HG03457 (cell line): ENCODE data around the gene LTA.

ENCODE experiments used
- ATAC-seq: cut with Tn5 transposase; IDR thresholded peaks from one replicate; pipeline ENCODE4 v1.9.1; 2021; ENCODE audit warnings: moderate number of reproducible peaks; ENCODE audit not compliant: unreplicated experiment

Gene LTA

DNA sequence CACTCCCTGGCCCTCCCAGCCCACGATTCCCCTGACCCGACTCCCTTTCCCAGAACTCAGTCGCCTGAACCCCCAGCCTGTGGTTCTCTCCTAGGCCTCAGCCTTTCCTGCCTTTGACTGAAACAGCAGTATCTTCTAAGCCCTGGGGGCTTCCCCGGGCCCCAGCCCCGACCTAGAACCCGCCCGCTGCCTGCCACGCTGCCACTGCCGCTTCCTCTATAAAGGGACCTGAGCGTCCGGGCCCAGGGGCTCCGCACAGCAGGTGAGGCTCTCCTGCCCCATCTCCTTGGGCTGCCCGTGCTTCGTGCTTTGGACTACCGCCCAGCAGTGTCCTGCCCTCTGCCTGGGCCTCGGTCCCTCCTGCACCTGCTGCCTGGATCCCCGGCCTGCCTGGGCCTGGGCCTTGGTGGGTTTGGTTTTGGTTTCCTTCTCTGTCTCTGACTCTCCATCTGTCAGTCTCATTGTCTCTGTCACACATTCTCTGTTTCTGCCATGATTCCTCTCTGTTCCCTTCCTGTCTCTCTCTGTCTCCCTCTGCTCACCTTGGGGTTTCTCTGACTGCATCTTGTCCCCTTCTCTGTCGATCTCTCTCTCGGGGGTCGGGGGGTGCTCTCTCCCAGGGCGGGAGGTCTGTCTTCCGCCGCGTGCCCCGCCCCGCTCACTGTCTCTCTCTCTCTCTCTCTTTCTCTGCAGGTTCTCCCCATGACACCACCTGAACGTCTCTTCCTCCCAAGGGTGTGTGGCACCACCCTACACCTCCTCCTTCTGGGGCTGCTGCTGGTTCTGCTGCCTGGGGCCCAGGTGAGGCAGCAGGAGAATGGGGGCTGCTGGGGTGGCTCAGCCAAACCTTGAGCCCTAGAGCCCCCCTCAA lies at the start of gene LTA:
Gene LTA, plus strand, starts transcription at position 249 of the 871 bp plus-strand sequence. Its CDS starts 454 bp downstream, at position 703.
- ATAC-seq, result no peak

- ATAC-seq, result no peak
Measured at GRCh38 chr6:31525553-31525931, 46.5 kb upstream of the LTA start.

GRCh38 chr6:31525932-31526591 lies 46.0 kb upstream of the LTA start:
- ATAC-seq, result no peak

DNA sequence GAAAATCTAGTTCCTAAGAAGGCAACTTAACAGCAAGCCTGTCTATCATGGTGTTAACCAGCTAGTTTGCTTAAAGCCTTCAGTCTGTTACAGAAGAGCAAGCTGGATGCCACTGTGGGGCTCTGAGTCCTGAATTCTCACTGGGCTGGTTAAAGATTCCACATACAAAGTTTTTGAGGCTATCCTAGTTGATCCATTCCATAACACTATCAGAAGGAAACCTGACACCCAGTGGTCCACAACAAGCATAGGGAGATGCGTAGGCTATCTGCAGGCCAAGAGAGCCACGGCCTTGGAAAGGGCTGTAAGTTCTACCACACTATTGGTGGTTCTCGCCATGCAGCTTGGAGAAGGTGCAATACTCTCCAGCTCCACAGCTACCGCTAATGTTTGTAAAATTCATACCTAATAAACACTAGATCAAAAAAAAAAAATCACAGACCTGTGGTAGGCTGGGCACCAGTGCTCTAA lies 43.7 kb upstream of the LTA start:
- ATAC-seq, result no peak

- no peak for ATAC-seq
Measured at GRCh38 chr6:31528821-31529328, 43.2 kb upstream of the LTA start, which contains the start of gene MCCD1. Gene MCCD1 (plus strand): TSS chr6:31528962. CDS start chr6:31529015, 53 bp downstream.

GRCh38 chr6:31529329-31530150 lies 42.5 kb upstream of the LTA start:
- no peak for ATAC-seq

- ATAC-seq, result no peak
Measured at GRCh38 chr6:31530659-31531058, 41.4 kb upstream of the LTA start.

DNA sequence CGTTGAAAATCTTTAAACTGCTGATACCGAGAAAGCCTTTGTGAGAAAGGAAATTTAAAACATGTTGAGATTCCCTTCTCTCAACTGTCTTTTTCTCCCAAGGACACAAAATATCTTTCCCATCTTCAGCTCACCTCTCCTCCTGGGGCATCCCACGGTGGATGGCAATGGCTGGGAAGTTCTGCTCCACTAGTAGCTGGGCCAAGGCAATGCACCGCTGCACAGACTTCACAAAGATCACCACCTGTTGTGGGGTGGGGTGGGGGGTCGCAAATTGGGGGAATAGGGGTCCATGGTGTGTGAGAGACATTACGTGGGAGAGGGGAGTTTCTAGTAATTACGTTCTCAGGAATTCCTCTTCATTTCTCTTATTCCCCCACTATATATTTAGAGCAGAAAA lies 40.9 kb upstream of the LTA start:
- ATAC-seq, result no peak

- ATAC-seq, result no peak
Measured at GRCh38 chr6:31531771-31532643, 40.1 kb upstream of the LTA start.

DNA sequence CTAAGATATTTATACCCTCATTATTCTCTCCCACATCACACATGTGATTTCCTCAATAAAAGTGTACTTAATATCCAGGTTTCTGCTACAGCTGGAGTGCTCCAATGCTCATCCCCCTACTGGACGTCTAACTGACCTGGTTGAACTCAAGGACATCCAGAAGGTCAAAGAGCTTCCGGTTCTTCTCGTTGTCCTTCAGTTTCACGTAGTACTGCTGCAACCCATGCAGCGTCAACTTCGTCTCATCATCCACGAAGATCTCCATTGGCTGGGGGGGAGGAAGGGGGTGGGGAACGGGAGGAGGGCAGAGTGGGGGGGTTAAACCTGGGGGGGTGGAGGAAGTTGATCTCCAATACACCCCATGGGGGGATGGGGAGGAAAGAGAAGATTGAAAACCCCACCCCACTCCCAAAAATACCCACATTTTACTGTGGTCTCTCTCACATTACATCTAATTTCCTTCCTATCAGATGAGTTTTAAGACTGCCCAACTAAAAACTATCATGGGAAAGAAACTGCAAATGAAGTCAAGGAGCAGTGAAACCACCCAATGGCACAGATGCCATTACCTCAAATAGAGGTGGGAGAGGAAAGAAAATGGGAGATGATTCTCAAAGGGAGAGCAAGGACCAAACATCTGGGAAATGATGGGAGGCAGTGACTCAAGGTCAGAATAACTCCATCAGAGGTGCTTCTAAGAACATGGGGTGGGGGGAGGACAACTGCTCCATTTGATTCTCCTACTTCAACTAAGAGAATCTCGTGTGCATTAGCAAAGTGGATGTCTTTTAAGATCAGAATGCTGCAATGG lies 39.2 kb upstream of the LTA start:
- ATAC-seq, result no peak

- ATAC-seq, result no peak
Measured at GRCh38 chr6:31533455-31533841, 38.6 kb upstream of the LTA start.

- no peak for ATAC-seq
Measured at GRCh38 chr6:31534011-31534410, 38.1 kb upstream of the LTA start.

- no peak for ATAC-seq
Measured at GRCh38 chr6:31534521-31535040, 37.5 kb upstream of the LTA start.

DNA sequence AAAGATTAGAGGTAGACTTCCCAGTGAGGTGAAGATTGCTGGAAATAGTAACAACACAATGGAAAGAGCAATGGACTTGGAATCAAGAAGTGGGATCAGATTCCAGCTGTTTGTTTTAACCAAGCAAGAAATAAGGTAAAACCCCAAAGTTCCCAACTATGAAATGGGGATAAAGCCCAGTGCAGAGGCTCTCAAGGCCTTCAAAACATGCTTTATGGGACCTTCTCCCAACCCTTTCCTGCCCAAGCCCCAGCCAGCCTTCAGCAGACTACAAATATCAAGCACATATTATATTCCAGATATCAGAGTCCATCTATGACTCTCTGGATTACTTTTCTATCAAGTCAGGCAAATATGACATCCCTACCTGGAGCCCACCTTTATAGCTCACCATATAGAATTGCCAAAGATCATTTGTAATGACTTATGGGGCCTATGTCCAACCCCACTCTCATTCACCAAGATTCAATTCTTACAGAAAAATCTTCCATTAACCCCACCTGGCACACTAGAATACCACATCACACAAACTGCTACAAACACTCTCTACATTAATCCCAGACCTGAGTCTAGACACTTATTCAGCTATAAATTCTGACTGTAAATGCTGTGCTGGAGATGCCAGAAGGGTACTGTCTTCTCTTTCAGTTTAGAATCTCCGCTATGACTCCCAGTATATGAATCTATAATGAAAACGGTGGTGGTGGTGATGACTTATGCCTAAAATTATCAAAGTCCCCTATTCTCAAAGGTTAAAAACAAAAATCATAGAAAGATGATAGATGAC lies 36.4 kb upstream of the LTA start:
- no peak for ATAC-seq

DNA sequence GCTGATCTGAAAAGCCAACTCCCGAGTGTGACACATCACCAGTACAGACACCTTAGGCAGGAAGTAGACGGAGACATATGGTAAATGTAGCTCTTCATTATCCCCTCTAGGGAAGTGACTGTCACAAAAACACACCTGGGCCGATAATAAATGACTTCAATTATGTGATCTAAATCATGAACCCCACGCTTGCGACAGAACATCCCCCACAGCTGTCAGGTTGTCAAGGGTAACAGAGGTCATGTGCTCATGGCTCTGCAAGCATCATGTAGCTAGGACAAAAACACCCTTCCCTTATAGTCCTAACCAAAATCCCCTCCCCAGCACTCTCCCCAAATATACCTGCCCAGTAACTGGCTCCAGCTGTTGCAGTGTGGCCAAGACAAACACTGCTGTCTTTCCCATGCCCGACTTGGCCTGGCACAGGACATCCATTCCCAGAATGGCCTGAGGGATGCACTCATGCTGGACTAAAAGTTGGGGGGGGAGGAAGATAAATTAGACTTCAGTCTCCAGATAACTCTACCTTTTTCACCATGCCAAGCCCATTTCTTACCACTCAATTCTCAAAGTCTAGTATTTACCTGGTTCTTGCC lies 33.2 kb upstream of the LTA start:
- no peak for ATAC-seq

- ATAC-seq, result no peak
Measured at GRCh38 chr6:31540640-31541039, 31.4 kb upstream of the LTA start.

- ATAC-seq, result no peak
Measured at GRCh38 chr6:31541059-31541657, 30.9 kb upstream of the LTA start.
